Smooth muscle cell (in vitro differentiated cells): ENCODE results near the gene ZNF224. TPM values are rescaled to one million over a fixed set of nuclear protein-coding genes. Genes with fewer than 3 reads are reported as not detected.
"Not testable (repeated sequence)": the region's sequence is repeated elsewhere in the genome, so short reads cannot be mapped to it uniquely, and the experiment has no call there.

Experiments
- DNase-seq: peaks from one replicate; lab custom pipeline; 2025; ENCODE audit not compliant: unreplicated experiment; lab: John Stamatoyannopoulos, UW
- H2AFZ ChIP-seq: fragments of 200-600 bp; sonication (generic); 2 replicates; pipeline ENCODE4 v1.6.0; 2016; ENCODE audit warnings: antibody characterized with exemption, low read depth, mild to moderate bottlenecking
- H3F3A ChIP-seq: fragments of 200-600 bp; sonication (generic); 2 replicates; pipeline ENCODE4 v1.6.0; 2017; ENCODE audit warnings: antibody characterized with exemption, low read depth
- H3K27ac ChIP-seq: fragments of 200-600 bp; sonication (generic); 2 replicates; pipeline ENCODE4 v1.5.1; 2016; ENCODE audit warnings: low read depth, mild to moderate bottlenecking
- H3K27me3 ChIP-seq: fragments of 200-600 bp; sonication (generic); 2 replicates; pipeline ENCODE4 v1.6.1; 2016; ENCODE audit warnings: low read depth, mild to moderate bottlenecking
- H3K36me3 ChIP-seq: fragments of 200-600 bp; sonication (generic); 2 replicates; pipeline ENCODE4 v1.5.1; 2016; ENCODE audit warnings: low read depth
- H3K4me1 ChIP-seq: fragments of 200-600 bp; sonication (generic); 2 replicates; pipeline ENCODE4 v1.5.1; 2016; ENCODE audit warnings: low read depth
- H3K4me2 ChIP-seq: fragments of 200-600 bp; sonication (generic); 2 replicates; pipeline ENCODE4 v1.6.0; 2016; ENCODE audit warnings: mild to moderate bottlenecking
- H3K4me3 ChIP-seq: fragments of 200-600 bp; sonication (generic); 2 replicates; pipeline ENCODE4 v1.5.1; 2016; ENCODE audit warnings: mild to moderate bottlenecking
- H3K79me2 ChIP-seq: fragments of 200-600 bp; sonication (generic); 2 replicates; pipeline ENCODE4 v1.6.0; 2016; ENCODE audit warnings: low read depth, mild to moderate bottlenecking
- H3K9ac ChIP-seq: fragments of 200-600 bp; sonication (generic); 2 replicates; pipeline ENCODE4 v1.6.0; 2016; ENCODE audit warnings: low read depth
- H3K9me3 ChIP-seq: fragments of 200-600 bp; sonication (generic); replicated peaks from 2 replicates; pipeline ENCODE4 v1.5.1; 2016; ENCODE audit warnings: low read depth
- H4K20me1 ChIP-seq: fragments of 200-600 bp; sonication (generic); 2 replicates; pipeline ENCODE4 v1.6.0; 2016; ENCODE audit warnings: low read depth
- WGBS: methylation state at CpG from one replicate; pipeline ENCODE4 v1.1.7; 2016; ENCODE audit warnings: low lambda C conversion rate; 5-methylcytosine and 5-hydroxymethylcytosine counted together
- polyA plus RNA-seq: library from polyadenylated mRNA; unstranded; fragments of >200 nt; fragmentation: Nextera tagmentation; extraction: Ambion mirVana; gene quantifications from 2 replicates; pipeline ENCODE4 v1.2.1, GENCODE V29; 2016
- total RNA-seq: library from RNA; depleted of rRNA; stranded (reverse); fragments of >200 nt; gene quantifications from 2 replicates; pipeline ENCODE4 v1.2.3, GENCODE V29; 2014
- TF ChIP-seq, protein P1 (sequence below): fragments of 200-600 bp; sonication (generic); IDR thresholded peaks from 2 replicates; pipeline ENCODE4 v1.5.1; 2017; ENCODE audit warnings: borderline replicate concordance, mild to moderate bottlenecking, antibody characterized with exemption; ENCODE audit not compliant: insufficient read depth, poor library complexity, severe bottlenecking

ZNF224 gene
- total and polyA plus RNA-seq, 2 experiments from 2014 or later: 7.3 to 22.4 TPM

DNA sequence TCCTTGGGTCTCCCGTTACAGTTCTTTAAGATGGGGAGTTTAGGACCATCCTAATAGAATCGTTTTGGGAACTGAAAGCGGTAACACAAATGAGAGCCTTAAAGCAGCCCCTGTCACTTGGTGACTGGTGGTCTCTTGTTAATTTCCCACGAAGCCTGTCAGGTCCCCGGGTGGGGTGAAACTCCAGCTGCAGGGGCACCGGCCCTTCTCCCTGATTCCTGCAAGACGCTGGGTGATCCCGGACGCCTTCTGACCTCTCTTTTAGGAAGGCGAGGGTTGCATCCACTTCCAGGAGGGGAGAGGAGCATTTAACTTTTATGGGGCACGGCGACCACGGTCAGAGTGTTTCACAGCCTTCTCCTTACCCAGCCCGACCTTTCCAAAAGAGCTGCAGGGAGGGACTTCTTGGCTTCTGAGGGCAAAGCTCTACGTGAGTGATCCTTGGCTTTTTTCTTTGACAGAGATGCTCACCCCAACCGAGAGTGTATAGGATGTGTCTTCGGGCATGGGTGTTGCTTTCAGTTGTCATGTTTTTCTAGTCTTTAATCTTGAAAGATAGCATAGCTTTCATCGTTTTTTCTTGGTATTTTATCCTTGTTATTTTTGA lies 19.7 kb downstream of the ZNF224 start:
- no peak for DNase-seq
- TF ChIP-seq, protein P1, sequence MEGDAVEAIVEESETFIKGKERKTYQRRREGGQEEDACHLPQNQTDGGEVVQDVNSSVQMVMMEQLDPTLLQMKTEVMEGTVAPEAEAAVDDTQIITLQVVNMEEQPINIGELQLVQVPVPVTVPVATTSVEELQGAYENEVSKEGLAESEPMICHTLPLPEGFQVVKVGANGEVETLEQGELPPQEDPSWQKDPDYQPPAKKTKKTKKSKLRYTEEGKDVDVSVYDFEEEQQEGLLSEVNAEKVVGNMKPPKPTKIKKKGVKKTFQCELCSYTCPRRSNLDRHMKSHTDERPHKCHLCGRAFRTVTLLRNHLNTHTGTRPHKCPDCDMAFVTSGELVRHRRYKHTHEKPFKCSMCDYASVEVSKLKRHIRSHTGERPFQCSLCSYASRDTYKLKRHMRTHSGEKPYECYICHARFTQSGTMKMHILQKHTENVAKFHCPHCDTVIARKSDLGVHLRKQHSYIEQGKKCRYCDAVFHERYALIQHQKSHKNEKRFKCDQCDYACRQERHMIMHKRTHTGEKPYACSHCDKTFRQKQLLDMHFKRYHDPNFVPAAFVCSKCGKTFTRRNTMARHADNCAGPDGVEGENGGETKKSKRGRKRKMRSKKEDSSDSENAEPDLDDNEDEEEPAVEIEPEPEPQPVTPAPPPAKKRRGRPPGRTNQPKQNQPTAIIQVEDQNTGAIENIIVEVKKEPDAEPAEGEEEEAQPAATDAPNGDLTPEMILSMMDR: no peak
- H3K27ac ChIP-seq: peak overlapping the region; percentile 25

DNA sequence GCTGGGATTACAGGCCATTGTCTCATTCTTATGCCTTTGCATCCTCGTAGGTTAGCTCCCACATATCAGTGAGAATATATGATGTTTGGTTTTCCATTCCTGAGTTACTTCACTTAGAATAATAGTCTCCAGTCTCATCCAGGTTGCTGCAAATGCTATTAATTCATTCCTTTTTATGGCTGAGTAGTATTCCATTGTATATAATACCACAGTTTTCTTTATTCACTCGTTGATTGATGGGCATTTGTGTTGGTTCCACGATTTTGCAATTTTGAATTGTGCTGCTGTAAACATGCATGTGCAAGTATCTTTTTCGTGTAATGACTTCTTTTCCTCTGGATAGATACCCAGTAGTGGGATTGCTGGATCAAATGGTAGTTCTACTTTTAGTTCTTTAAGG lies 27.0 kb downstream of the ZNF224 start:
- not testable (repeated sequence) for H4K20me1 ChIP-seq, H3K27ac ChIP-seq, H3F3A ChIP-seq, H3K79me2 ChIP-seq, DNase-seq, H3K4me2 ChIP-seq, H3K4me3 ChIP-seq, H3K27me3 ChIP-seq, H3K9ac ChIP-seq, H2AFZ ChIP-seq, H3K4me1 ChIP-seq
- H3K9me3 ChIP-seq: peaks cover 17% of the 10 kb centered on the region
- H3K36me3 ChIP-seq: peaks cover 51% of the 10 kb centered on the region
- WGBS: 95% methylated on average over 4 of the region's 4 CpGs

More for the DNA sequence above, 19.7 kb downstream of the ZNF224 start:
- Histone ChIP-seq H2AFZ (peak overlapping the region; percentile 96), H3K79me2 (peaks cover 20% of the 10 kb centered on the region), H3K4me2 (peak overlapping the region; percentile 91), H3K27me3 (no peaks in the 10 kb centered on the region), H3K36me3 (peaks cover 16% of the 10 kb centered on the region), H4K20me1 (no peaks in the 10 kb centered on the region), H3K9me3 (no peaks in the 10 kb centered on the region), H3K4me1 (peaks cover 8% of the 10 kb centered on the region), H3F3A (peaks cover 4% of the 10 kb centered on the region), H3K9ac (peak overlapping the region; percentile 62), H3K4me3 (peak overlapping the region; percentile 79)
- WGBS: 6% methylated on average over 18 of the region's 18 CpGs

DNA sequence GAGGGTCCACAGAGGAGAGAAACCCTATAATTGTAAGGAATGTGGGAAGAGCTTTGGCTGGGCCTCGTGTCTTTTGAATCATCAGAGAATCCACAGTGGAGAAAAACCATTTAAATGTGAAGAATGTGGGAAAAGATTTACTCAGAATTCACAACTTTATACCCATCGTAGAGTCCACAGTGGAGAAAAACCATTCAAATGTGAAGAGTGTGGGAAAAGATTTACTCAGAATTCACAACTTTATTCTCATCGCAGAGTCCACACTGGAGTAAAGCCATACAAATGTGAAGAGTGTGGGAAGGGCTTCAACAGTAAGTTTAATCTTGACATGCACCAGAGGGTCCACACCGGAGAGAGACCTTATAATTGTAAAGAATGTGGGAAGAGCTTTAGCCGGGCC lies 37.8 kb downstream of the ZNF224 start:
- H3K4me2 ChIP-seq: no peak overlapping the region
- no peaks in the 10 kb centered on the region for H3K4me1 ChIP-seq
- peaks cover 51% of the 10 kb centered on the region for H3K36me3 ChIP-seq

DNA sequence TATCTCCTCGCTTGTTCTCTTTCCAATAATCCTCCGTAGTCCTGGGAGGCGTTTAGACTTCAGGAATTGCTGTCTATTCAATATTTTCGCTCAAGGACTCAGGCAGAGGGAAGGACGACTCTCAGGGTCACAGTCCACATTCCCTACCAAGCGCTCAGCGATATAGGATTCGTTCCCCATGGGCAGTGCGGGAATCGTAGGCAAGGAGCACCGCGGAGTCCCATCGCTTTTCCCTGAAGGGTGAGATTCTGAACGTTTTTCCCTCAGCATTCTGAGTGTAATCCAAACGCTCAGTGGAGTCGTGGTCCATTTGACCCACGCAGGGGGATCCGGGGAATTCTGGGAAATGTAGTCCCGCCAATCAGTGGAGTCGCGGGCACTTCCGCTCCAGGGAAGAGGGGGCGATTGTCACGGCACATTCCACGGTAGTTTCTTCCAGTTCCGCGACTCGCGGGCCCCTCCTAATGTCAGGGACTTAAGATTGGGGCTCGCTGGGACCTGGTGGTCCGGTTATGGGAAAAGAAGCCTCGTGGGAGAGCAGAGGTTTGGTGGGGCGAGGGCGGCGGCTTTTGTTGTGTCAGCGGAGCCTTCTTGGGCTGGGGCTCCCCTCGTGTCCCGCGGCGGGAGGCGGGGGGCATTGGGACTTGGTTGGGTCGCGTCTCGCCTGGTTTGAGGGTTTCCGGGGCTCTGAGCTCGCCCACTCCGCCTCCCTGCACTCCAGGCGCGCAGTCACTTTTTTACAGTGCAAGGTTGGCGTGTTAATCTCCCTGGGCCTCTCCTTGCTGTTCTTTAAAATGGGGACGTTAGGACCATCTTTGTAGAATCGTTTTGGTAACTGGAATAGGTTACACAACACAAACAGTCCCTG lies 47.3 kb downstream of the ZNF224 start, which contains the start of gene ZNF234:
TSS of gene ZNF234 (plus strand) at position 364 of the 868 bp plus-strand sequence. CDS start 3,079 bp downstream, outside the sequence.
- TF ChIP-seq, protein P1: no peak
- Histone ChIP-seq H3K27ac (peak within 1 kb of the TSS; percentile 39), H3K4me2 (peak within 1 kb of the TSS; percentile 85), H3K4me1 (peaks cover 10% of the 10 kb centered on the region), H3K4me3 (peak within 1 kb of the TSS; percentile 93), H2AFZ (peak within 1 kb of the TSS; percentile 95), H3K79me2 (peaks cover 30% of the 10 kb centered on the region), H3K27me3 (no peaks in the 10 kb centered on the region), H4K20me1 (no peaks in the 10 kb centered on the region), H3F3A (no peaks in the 10 kb centered on the region), H3K9ac (peak within 1 kb of the TSS; percentile 78), H3K9me3 (no peaks in the 10 kb centered on the region), H3K36me3 (no peaks in the 10 kb centered on the region)
- DNase-seq: peak; percentile 47
- under 1% methylated on average over 52 of the region's 52 CpGs for WGBS

More for the DNA sequence above, 37.8 kb downstream of the ZNF224 start:
- Histone ChIP-seq H4K20me1 (no peaks in the 10 kb centered on the region), H3K9me3 (peaks cover 16% of the 10 kb centered on the region), H3F3A (no peaks in the 10 kb centered on the region), H3K27ac (no peak overlapping the region), H3K9ac (no peak overlapping the region), H2AFZ (no peak overlapping the region), H3K4me3 (no peak overlapping the region), H3K79me2 (no peaks in the 10 kb centered on the region), H3K27me3 (no peaks in the 10 kb centered on the region)
- TF ChIP-seq, protein P1: no peak
- DNase-seq: no peak
- 96% methylated on average over 5 of the region's 5 CpGs for whole genome bisulfite sequencing
